ENCODE data around the gene MCFD2.
"Not testable (repeated sequence)": the region's sequence is repeated elsewhere in the genome, so short reads cannot be mapped to it uniquely, and the experiment has no call there.

The MCFD2 gene

DNA sequence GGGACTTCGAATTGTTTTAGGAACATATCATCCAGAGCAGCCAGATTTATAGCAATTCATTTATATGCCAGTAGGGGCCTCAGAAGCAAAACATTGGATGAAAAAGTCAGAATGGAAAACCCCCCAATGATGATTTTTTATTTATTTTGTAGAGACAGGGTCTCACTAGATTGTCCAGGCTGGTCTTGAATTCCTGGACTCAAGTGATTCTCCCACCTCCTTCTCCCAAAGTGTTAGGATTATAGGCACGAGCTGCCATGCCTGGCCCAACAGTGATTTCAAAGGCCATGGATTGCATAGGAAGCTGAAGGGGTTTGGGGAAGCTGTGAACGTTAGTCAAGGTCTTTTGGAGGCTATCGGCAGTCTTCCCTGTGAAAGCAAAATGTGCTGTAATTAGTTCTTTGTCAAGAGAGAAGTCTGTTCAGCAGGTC is 21.9 kb upstream of the MCFD2 start:
- no peak for DNase-seq

GRCh38 chr2:46936566-46936965 is 21.0 kb upstream of the MCFD2 start:
- no peak for DNase-seq

- no peak for DNase-seq
Measured at GRCh38 chr2:46935071-46935470, 19.5 kb upstream of the MCFD2 start.

GRCh38 chr2:46929612-46930011 is 14.0 kb upstream of the MCFD2 start:
- DNase-seq, result no peak

DNA sequence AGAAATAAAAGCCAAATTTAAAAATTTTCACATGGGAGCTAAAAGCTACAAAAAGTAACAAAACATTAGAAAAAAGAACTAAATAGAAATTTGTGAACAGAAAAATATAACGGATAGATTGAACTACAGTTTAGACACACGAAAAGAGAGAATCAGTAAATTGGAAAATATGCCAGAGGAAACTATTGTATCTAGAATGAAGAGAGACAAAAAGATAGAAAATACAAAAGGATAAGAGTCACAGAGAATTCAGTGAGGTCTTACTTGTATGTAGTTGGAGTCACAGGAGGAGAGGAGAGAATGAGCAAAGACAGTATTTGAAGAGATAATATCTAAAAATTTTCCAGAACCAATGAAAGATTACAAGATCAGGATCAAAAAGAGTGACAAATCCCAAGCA is 11.3 kb upstream of the MCFD2 start:
- DNase-seq, result no peak

DNA sequence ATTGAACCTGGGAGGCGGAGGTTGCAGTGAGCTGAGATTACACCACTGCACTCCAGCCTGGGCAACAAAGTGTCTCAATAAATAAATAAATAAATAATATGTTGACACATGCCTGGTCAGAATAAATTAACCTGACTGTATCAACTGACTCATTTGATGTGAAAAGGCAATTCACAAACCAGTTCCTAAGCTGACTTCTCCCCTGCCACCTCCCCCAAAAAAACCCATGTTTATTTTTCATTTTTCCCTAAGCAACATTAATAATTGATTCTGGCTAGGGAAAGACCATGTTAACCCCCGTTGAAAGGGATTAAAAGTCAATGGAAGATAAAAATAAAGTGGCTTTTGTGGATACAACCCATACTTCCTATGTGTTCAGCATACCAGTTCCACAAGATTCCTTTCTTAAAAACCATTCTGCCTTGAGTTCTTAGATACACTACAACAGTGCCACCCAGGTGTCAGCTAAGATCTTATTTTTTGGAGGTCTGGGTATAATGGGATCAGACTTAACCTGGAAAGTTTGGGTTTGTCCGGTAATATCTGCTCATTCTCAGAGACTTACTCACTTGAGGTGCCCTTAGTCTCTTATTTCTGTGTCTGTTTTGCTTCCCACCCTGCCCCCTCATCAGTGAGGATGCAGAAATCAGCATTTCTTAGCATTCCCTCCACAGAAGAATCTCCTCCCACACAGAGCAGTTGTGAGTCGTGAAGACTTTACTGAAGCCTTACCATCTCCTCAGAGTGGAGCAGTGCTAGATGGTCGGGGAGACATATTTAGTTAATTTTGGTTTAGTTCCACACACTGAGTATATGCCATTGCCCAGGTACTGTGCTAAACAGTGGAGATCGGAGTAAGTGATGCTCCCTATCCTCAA is 10.1 kb upstream of the MCFD2 start:
- no peak for DNase-seq

DNA sequence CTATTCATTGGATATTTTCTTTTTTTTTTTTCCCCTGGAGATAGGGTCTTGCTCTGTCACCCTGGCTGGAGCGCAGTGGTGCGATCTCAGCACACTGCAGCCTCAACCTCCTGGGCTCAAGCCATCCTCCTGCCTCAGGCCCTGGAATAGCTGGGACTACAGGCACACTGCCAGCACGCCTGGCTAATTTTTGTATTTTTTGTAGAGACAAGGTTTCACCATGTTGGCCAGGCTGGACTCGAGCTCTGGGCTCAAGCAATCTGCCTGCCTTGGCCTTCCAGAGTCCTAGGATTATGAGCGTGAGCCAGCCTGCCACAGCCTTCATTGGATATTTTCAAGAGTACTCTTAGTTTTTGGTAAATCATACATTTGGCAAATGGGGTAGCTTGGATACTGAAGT is 9.0 kb upstream of the MCFD2 start:
- no peak for DNase-seq

- DNase-seq, result no peak
Measured at GRCh38 chr2:46924038-46924437, 8.4 kb upstream of the MCFD2 start.

DNA sequence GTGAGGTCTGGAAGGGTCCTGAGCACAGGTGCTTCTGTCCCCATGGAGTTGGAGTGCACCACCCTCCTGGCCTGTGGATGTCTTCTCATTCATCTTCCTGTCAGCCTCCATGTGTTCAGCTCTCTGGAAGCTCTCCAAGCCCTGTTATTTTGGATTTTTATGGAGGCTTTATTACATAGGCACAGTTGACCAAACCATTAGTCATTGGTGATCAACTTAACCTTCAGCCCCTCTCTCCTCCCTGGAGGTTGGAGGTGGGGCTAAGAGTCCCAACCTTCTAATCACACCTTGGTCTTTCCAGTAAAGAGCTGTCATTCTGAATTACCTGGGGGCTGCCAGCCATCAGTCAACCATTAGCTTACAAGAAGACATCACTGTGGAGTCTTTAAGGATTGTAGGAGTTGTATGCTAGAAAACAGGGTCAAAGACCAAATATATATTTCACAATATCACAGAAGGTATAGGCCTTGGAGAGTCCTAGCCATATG is 7.5 kb upstream of the MCFD2 start:
- no peak for DNase-seq

DNA sequence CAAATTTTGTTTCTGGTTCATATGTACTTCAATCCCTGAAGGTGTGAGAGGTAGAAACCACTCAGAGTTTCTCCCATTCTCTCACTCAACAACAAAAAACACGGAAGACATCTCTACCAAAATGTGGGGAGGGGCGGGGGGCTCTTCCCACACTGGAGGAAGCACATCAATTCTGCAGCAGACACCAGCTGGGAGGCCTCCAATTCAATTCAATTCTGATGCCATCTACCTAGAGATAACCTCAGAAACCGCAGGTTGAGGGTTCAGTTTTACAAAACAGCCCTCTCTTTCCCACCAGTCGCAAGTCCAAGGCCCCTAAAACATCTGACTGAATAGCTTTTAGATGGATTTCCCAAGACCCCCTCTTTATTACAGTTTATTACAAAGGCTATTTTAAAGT is 7.0 kb upstream of the MCFD2 start:
- no peak for DNase-seq

- DNase-seq, result no peak
Measured at GRCh38 chr2:46921676-46922448, 6.3 kb upstream of the MCFD2 start.

- no peak for DNase-seq
Measured at GRCh38 chr2:46917628-46918027, 2.0 kb upstream of the MCFD2 start.

GRCh38 chr2:46915811-46916630 is 415 bp upstream of the MCFD2 start:
- peak; percentile 72 for DNase-seq

DNA sequence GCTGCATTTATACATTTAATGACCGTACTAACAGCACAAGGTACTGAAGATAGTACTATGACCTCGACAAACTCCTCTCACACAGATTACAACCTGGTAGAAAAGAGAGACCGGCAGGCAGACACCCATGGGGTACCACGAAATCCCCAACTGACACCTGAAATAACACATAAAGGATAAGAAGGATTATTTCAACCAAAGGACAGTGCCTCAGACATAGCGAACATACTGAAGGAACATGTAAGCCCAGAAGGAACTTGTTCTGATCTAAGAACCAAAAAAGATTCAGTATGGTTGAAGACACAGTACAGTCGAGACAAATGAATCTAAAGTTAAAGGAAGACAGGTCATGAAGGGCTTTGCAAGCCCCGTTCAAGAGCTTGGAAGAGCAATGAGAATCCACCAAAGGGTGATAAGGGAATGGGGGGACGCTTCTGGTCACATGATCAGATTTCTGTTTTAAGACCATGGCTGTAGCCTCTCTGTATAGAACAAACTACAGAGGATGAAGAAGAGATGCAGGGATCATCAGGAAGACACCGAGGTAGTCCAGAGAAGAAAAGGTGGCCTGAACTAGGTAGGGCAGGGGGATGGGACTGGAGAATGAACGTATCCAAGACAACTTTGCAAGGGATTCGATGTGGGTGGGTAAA is 902 bp downstream of the MCFD2 start:
- no peak for DNase-seq

DNA sequence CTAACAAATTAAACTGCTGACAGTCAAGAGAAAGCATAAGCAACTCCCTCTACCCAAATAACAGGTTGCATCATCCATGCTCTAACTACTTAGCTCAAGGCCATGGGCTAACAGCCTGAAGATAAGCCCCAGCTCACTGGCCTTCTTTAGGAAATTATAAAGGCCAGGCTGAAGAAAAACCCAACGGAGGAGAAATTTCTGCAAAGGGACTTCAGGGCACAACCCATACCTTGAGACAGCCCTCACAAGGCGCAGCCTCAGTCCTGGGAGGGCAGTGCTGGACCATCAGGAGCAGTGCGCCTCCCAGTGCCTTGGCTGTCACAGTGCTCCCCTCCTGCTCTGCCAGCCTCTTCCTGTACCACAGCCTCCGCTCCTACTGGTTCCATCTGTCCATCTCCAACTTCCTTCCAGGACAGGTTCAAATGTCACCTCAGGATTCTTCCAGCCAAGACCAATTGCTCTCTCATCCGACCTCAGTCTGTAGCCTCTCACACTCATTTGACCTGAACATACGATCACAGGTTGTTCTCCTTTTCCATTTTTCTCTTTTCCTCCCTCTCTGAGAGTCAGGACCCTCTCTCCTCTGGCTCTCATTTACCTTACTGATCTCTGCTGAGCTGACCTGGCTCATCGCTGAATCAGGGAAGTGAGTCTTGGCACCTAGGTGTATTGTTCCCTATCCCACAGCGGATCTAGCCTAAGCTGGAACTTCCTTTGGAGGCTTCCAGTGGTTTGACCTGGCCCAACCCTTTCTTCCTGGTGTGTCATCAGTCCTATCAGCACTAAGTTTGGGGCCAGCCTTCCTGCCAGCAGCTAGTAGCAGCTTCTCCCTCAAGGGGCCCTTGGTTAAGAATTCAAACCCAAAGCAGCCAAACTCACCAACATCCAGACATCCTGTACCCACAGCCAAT is 1.9 kb downstream of the MCFD2 start:
- no peak for DNase-seq

DNA sequence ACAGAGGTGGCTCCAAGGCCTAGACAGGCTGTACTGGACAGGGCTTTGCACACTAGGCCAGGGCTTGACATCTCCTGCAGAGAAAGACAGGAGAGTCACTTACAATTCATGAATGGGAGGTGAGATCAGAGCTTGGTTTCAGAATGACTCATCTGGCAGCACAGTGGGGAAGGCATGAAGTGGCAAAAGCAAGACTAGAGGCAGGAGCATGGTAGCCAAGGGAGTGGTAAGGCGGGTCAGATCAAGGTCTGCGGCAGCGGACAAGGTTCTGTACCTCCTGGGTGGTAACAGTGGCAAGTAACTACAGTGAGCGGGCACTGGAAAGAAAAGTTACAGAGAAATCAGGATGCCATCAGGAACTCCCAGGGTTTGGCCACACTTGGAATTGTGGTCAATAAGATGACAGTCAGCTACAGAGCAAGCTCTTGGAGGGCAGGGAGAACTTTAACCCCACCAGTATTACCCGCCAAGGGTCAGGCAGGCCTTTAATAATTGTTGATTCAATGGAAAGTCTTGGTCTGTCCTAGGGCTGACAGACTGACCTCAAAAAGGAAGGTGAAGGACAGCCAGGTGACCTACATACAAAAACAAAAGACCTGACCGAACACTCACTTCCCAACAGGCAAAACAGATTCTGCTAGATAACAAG is 5.7 kb downstream of the MCFD2 start:
- DNase-seq, result no peak

DNA sequence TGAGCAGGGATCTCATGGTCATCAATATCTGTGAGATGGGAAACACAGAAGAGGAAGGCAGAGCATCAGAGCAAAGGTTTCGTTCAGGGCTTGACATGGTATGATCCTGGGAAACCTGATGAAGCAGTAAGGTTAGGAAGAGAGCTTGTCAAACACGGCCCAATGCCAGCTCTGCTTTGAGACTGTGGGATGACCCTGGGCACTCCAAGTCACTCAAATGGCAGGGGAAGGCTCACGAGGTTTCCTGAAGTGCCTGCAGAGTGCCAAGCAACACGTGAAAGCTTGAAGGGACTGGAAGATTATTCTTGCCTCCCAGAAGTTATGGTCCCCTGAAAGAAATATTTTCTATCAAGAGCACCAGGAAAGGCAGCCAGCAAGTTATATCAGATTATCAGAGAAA is 6.5 kb downstream of the MCFD2 start:
- no peak for DNase-seq

DNA sequence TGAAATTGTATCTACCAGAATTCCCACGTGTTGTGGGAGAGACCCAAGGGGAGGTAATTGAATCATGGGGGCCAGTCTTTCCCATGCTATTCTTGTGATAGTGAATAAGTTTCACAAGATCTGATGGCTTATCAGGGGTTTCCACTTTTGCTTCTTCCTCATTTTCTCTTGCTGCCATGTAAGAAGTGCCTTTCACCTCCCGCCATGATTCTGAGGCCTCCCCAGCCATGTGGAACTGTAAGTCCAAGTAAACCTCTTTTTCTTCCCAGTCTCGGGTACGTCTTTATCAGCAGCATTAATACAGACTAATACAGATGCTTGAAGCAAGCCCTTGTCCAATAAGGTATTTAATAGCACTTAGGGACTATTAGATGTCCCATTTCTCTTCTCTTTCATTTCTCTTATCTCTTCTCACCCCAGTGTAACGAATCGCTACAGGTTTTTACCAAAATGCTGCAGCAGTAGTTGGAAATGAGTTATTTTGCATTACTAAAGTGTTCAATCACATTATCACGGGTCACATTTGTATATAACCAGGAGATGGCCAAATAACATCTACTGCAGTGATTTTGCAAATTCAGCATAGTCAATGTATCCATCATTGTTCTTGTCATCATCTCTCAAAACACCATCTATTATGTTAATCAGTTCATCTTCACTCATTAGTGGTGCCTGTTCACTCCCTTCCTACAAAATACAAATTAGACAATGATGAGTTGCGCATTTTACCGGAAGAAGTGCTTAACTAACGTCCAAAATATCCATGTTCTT is 10.5 kb downstream of the MCFD2 start:
- DNase-seq, result not testable (repeated sequence)

DNA sequence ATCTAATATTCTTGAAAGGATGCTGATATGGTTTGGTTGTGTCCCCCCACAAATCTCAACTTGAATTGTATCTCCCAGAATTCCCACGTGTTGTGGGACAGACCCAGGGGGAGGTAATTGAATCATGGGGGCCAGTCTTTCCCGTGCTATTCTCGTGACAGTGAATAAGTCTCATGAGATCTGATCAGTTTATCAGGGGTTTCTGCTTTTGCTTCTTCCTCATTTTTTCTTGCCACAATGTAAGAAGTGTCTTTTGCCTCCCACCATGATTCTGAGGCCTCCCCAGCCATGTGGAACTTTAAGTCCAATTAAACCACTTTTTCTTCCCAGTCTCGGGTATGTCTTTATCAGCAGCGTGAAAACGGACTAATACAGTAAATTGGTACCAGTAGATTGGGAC is 12.6 kb downstream of the MCFD2 start:
- not testable (repeated sequence) for DNase-seq

- DNase-seq, result no peak
Measured at GRCh38 chr2:46902465-46902864, 13.1 kb downstream of the MCFD2 start.

Data from effector CD4-positive, alpha-beta T cell (primary cell).